Choroid plexus epithelial cell (primary cell): Measurements from ENCODE around the gene LDAH.

Experiments used
- DNase-seq: peaks from one replicate; pipeline ENCODE4 v3.0.0-alpha.2; 2010; ENCODE audit warnings: low read depth
- H3K4me3 ChIP-seq: 2 replicates; pipeline ENCODE4 v1.5.1; 2011; ENCODE audit warnings: low read depth, mild to moderate bottlenecking, control low read depth, low read length, moderate library complexity
- CTCF ChIP-seq: conservative IDR thresholded peaks from 2 replicates; pipeline ENCODE4 v1.5.1; 2011; ENCODE audit warnings: low read depth, mild to moderate bottlenecking, control low read depth, inconsistent platforms, low read length, moderate library complexity

The LDAH gene

DNA sequence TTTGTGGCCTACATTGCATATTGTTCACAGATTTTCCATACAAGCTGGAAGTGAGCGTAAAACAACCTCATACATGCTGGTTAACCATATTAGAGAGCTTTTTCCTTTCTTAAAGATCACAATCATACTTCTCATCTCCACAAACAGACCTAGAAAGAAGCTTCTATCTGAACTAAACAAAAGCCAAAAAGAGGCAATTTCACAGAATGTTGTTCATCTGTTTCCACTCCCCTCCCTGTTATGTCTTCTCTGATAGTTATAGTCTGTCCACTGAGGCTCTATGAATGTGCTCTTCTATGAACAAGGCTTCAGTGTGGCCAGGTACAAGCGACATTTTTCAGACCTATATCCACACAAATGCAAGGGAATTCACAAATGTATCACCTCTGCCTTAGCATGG, 63.4 kb downstream of the LDAH start:
- TF ChIP-seq CTCF: no peak
- DNase-seq: no peak
- no peak overlapping the region for H3K4me3 ChIP-seq

- no peak overlapping the region for H3K4me3 ChIP-seq
- no peak for TF ChIP-seq CTCF
- no peak for DNase-seq
These were observed 63.9 kb downstream of the LDAH start for GRCh38 chr2:20758997-20759396.

DNA sequence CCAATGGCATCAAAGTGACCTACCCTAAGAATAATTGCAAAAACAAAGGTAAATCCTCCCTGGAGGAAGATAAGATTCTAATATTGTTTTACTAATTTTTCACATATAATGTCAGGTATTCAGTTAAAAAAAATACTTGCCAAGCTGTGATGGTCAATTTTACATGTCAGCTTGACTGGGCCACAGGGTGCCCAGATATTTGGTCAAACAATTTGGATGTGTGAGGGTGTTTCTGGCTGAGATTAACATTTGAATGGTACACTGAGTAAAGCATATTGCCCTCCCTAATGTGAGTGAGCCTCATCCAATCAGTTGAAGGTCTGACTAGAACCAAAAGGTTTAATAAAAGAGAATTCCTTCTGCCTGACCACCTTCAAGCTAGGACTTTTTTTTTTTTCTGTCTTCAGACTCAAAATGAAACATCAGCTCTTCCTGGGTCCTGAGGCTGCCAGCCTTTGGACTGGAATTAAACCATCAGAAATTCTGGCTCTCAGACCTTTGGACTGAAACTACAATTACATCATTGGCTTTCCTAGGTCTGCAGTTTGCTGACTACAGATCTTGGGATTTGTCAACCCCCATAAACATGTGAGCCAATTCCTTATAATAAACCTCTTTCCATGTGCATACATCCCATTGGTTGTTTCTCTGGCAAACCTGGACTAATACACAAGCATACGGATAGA, 65.4 kb downstream of the LDAH start:
- no peak overlapping the region for H3K4me3 ChIP-seq
- no peak for DNase-seq
- no peak for TF ChIP-seq CTCF

DNA sequence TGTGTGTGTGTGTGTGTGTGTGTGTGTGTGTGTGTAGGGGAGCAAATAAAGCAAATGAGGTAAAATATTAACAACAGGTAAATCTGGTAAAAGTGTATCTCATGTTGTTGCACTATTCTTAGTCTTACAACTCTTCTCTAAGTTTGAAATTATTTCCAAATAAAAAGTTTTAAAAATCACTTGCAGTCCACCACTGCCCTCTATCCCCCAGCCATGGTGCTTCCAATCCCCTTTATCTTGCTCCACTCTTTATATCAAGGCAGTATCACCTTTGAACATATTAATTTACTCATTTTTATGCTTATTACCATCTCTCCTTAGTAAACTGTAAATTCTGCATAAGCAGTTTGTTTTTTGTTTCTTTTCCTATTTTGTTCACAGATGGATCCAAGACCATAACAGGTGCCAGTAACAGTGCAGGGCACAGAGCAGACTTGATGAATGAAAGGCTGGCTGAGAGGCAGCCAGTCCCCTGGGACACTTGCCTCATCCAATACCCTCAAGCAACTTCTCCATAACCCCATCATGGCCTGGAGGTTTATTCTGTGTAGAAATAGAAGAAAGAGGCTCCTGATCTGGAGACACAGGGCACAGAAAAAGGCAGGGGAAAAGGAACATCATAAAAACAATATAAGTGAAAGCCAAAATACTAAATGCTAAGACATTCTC, 67.6 kb downstream of the LDAH start:
- peak; percentile 42 for DNase-seq
- no peak overlapping the region for H3K4me3 ChIP-seq
- peak; percentile 65 for TF ChIP-seq CTCF

GRCh38 chr2:20752293-20752692, 70.6 kb downstream of the LDAH start:
- TF ChIP-seq CTCF: no peak
- DNase-seq: no peak
- no peak overlapping the region for H3K4me3 ChIP-seq

DNA sequence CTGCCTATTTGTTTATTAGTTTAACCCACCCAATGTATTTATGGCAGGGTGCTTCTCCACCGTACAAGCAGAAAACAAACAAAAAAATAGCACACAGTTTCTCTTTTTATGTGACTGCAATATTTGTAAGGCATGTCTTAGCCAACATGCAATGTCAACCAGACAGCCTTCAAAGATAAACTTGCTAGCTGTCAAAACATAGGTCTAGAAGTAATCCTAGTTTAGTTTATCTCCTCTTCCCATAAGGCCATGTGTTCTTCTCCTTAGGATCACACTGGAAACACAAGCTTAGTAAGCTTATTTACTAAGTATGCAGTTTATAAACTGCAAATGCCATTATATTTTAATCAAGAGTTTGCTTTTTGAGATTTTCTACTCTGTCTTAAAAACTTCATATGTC, 75.6 kb downstream of the LDAH start:
- no peak for TF ChIP-seq CTCF

DNA sequence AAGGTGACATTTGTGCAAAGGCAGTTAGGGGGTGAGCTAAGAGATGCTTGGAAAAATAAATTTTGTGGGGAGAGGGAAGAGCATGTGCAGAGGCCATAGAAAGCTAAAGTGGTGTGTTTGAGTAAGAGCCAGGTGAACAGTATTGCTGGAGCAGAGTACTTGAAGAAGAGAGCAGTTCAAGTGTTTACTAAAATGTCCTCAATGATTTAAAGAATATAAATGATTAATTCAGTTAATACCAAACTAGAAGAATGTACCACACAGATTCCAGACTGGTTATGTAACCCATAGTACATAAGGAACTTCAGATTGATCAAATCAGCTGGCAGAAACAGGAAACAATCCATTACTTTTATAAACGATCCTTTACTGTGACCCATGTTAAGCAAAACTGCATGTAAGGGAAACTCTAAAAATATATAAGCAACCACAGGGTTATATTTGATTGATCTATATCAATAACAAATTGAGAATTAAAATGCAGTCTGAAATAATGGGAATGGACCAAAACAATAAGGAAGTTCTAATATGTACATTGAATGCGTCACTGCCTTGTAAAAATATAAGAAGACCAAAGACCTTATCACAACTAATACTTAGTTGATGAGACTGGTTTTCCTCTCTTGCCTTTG, 76.9 kb downstream of the LDAH start:
- peak; percentile 23 for DNase-seq
- no peak overlapping the region for H3K4me3 ChIP-seq
- no peak for TF ChIP-seq CTCF

More for the DNA sequence above, 75.6 kb downstream of the LDAH start:
- H3K4me3 ChIP-seq: no peak overlapping the region
- no peak for DNase-seq
